GM12878 (cell line): ENCODE data around the gene FAF1. TPM values are rescaled to one million over a fixed set of nuclear protein-coding genes. Genes with fewer than 3 reads are reported as not detected.

Source experiments
- ATAC-seq: fragments of 200-7000 bp; cut with Tn5 transposase; 3 replicates; pipeline ENCODE4 v1.9.1; 2020; ENCODE audit warnings: mild to moderate bottlenecking, moderate library complexity
- BruUV-seq: library from RNA; stranded (reverse); fragments of 400-500 nt; replicated peaks from 2 replicates; lab custom pipeline; 2021; lab: Mats Ljungman, UMichigan
- CTCF ChIA-PET: fragments of 300-600 bp; sonication (Branson Sonifier 250); formaldehyde crosslinking; extraction: SDS; loops from one replicate; lab custom pipeline; 2021; ENCODE audit warnings: inconsistent platforms; lab: Yijun Ruan, JAX
- POLR2A ChIA-PET: fragments of 350-600 bp; formaldehyde crosslinking; extraction: SDS; loops from one replicate; lab custom pipeline; 2021; ENCODE audit warnings: inconsistent platforms; lab: Charles Lee
- RAD21 ChIA-PET: fragments of 300-600 bp; sonication (Branson Sonifier 250); formaldehyde crosslinking; loops from one replicate; lab custom pipeline; 2023; ENCODE audit warnings: antibody characterized with exemption; ENCODE audit not compliant: unreplicated experiment; lab: Charles Lee
- SMC1A ChIA-PET: fragments of 300-600 bp; sonication (Branson Sonifier 250); formaldehyde crosslinking; loops from one replicate; lab custom pipeline; 2023; ENCODE audit not compliant: unreplicated experiment, uncharacterized antibody; lab: Charles Lee
- DNase-seq: peaks from one replicate; pipeline ENCODE4 v3.0.0-alpha.2; 2011; ENCODE audit warnings: low read depth, low spot score
- FAIRE-seq: peaks from 3 replicates; lab custom pipeline; 2011; peaks lifted over from hg19 to GRCh38; lab: Jason Lieb, UNC
- H2AFZ ChIP-seq: 2 replicates; pipeline ENCODE4 v1.6.0; 2011; ENCODE audit warnings: low read depth, low read length, control low read depth; ENCODE audit not compliant: control insufficient read depth
- H3K27ac ChIP-seq: 2 replicates; pipeline ENCODE4 v1.5.1; 2011; ENCODE audit warnings: control low read depth; ENCODE audit not compliant: control insufficient read depth, insufficient read depth
- H3K27me3 ChIP-seq, 2 experiments: replicated peaks in 1 of 2; 2 replicates each; pipeline versions ENCODE4 v1.6.0 to v1.6.1; 2011; ENCODE audit warnings: low read length in 1 of 2; ENCODE audit not compliant: control insufficient read depth in 2 of 2, insufficient read depth in 2 of 2
- H3K36me3 ChIP-seq, 2 experiments: 2 replicates each; pipeline ENCODE4 v1.5.1; 2011; ENCODE audit warnings: low read length in 1 of 2; ENCODE audit not compliant: control insufficient read depth in 2 of 2, insufficient read depth in 2 of 2
- H3K4me1 ChIP-seq: 2 replicates; pipeline ENCODE4 v1.6.1; 2011; ENCODE audit warnings: mild to moderate bottlenecking, low read length, moderate library complexity, mixed read lengths; ENCODE audit not compliant: control insufficient read depth, insufficient read depth
- H3K4me2 ChIP-seq: 2 replicates; pipeline ENCODE4 v1.6.0; 2011; ENCODE audit warnings: control low read depth; ENCODE audit not compliant: control insufficient read depth, insufficient read depth
- H3K4me3 ChIP-seq: fragments of 200-600 bp; sonication (generic); 2 replicates; pipeline ENCODE4 v1.5.1; 2016
- H3K79me2 ChIP-seq: 2 replicates; pipeline ENCODE4 v1.6.0; 2011; ENCODE audit warnings: low read length; ENCODE audit not compliant: control insufficient read depth, insufficient read depth
- H3K9ac ChIP-seq: 2 replicates; pipeline ENCODE4 v1.8.0; 2011; ENCODE audit warnings: low read length, control low read depth, mixed read lengths; ENCODE audit not compliant: control insufficient read depth, insufficient read depth
- H3K9me3 ChIP-seq: replicated peaks from 3 replicates; pipeline ENCODE4 v1.5.1; 2011; ENCODE audit warnings: mild to moderate bottlenecking, low read length; ENCODE audit not compliant: control insufficient read depth, insufficient read depth
- H4K20me1 ChIP-seq: 2 replicates; pipeline ENCODE4 v1.6.0; 2011; ENCODE audit not compliant: control insufficient read depth, insufficient read depth
- HDAC6 ChIP-seq: fragments of 200-600 bp; sonication (generic); IDR thresholded peaks from one replicate; pipeline ENCODE4 v1.8.0; 2017; ENCODE audit warnings: antibody characterized with exemption; ENCODE audit not compliant: unreplicated experiment
- LARP7 ChIP-seq: fragments of 450-650 bp; IDR thresholded peaks from 2 replicates; pipeline ENCODE4 v1.6.1; 2017; ENCODE audit warnings: mild to moderate bottlenecking
- PAX8 ChIP-seq: fragments of 450-650 bp; IDR thresholded peaks from 2 replicates; pipeline ENCODE4 v1.6.1; 2017; ENCODE audit warnings: mild to moderate bottlenecking, moderate library complexity
- POLR2A ChIP-seq: IDR thresholded peaks from 2 replicates; pipeline ENCODE4 v1.6.1; 2011; ENCODE audit warnings: low read depth, mild to moderate bottlenecking, low read length
- SMAD1 ChIP-seq: fragments of 450-650 bp; IDR thresholded peaks from 2 replicates; pipeline ENCODE4 v1.6.1; 2018; ENCODE audit warnings: mild to moderate bottlenecking, low read depth; ENCODE audit not compliant: partially characterized antibody
- SMC3 ChIP-seq: IDR thresholded peaks from 2 replicates; pipeline ENCODE4 v1.6.1; 2011; ENCODE audit warnings: low read length, improper control_type of control experiment, borderline replicate concordance
- SP1 ChIP-seq: IDR thresholded peaks from one replicate; pipeline ENCODE4 v1.6.1; 2011; ENCODE audit warnings: low read depth, low read length
- SREBF2 ChIP-seq: IDR thresholded peaks from 2 replicates; pipeline ENCODE4 v1.6.1; 2012; ENCODE audit warnings: mild to moderate bottlenecking, low read length
- ZNF217 ChIP-seq: fragments of 450-650 bp; IDR thresholded peaks from 2 replicates; pipeline ENCODE4 v1.6.1; 2017; ENCODE audit warnings: antibody characterized with exemption, mild to moderate bottlenecking
- ZNF384 ChIP-seq: IDR thresholded peaks from 2 replicates; pipeline ENCODE4 v1.6.1; 2012; ENCODE audit warnings: low read depth, mild to moderate bottlenecking, low read length, improper control_type of control experiment, borderline replicate concordance
- WGBS: methylation state at CpG from one replicate; pipeline ENCODE4 v1.1.6; 2016; ENCODE audit warnings: low lambda C conversion rate; ENCODE audit not compliant: insufficient replicate concordance, insufficient coverage; ENCODE audit errors: missing lambda C conversion rate; 5-methylcytosine and 5-hydroxymethylcytosine counted together
- in situ Hi-C: fragments of 300-500 bp; cut with MboI; formaldehyde crosslinking; loops from 9 replicates; pipeline ENCODE4 v1.14.3; 2018; ENCODE audit warnings: mixed read lengths
- intact Hi-C: fragments of 100-400 bp; cut with micrococcal nuclease; formaldehyde crosslinking; loops from one replicate; pipeline ENCODE4 v1.14.2; 2022; ENCODE audit not compliant: unreplicated experiment
- polyA plus RNA-seq, 11 experiments: library from polyadenylated mRNA; depleted of rRNA in 4 of 11; unstranded in 6 of 11; stranded (reverse) in 5 of 11; fragments of >200 nt; fragmentation: Nextera tagmentation in 4 of 11; fragmentation: Illumina TruSeq in 1 of 11; extraction: Ambion mirVana in 4 of 11; extraction: Trizol in 1 of 11; gene quantifications; 1 replicate in 1 of 11; 2 replicates in 10 of 11; pipeline versions ENCODE4 v1.2.1 to v1.2.3, GENCODE V29; 2011 to 2016; ENCODE audit warnings: inconsistent platforms in 2 of 11, missing spikeins in 2 of 11, low read depth in 1 of 11
- total RNA-seq, 4 experiments: library from RNA; depleted of rRNA in 3 of 4; stranded (reverse); fragments of >200 nt in 3 of 4; fragmentation: Illumina TruSeq in 1 of 4; extraction: Trizol in 1 of 4; gene quantifications; 2 replicates each; pipeline versions ENCODE4 v1.2.1 to v1.2.3, GENCODE V29; 2013 to 2021
- TF ChIP-seq, protein P1 (sequence below): fragments of 450-650 bp; IDR thresholded peaks from 2 replicates; pipeline ENCODE4 v1.6.1; 2017; ENCODE audit warnings: mild to moderate bottlenecking, moderate library complexity
- TF ChIP-seq, protein P2 (sequence below): IDR thresholded peaks from 2 replicates; pipeline ENCODE4 v1.6.1; 2011; ENCODE audit warnings: low read depth, low read length, improper control_type of control experiment, borderline replicate concordance
- TF ChIP-seq, protein P3 (sequence below): IDR thresholded peaks from 2 replicates; pipeline ENCODE4 v1.6.1; 2011; ENCODE audit warnings: borderline replicate concordance, low read depth, mild to moderate bottlenecking, moderate library complexity, low read length; ENCODE audit not compliant: insufficient read depth, poor library complexity, severe bottlenecking

Gene FAF1
- total and polyA plus RNA-seq, 10 of the 15 experiments (the other 5 are each of a cell fraction or from before 2014, with no cell fraction given) = 8.6 to 54.5 (median 23.7) TPM

DNA sequence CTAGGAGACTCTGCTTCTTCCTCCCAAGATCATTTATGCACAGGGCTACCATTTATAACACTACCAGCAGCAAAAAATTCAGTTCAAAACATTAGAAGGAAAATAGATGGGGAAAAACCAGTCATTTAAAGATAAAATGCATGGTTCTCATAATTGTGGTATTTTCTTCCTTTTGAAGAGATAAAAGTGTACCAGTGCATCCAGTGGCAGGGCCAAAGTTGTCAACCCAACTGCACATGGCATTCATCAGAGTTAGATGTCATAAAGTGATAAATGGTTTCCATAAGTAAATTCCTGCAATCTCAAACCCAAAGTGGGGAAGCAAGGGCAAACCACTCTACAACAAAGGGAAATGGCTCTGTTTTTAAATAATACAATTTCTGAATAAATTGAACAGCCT lies 417.7 kb downstream of the FAF1 start:
- TF ChIP-seq, protein P1, sequence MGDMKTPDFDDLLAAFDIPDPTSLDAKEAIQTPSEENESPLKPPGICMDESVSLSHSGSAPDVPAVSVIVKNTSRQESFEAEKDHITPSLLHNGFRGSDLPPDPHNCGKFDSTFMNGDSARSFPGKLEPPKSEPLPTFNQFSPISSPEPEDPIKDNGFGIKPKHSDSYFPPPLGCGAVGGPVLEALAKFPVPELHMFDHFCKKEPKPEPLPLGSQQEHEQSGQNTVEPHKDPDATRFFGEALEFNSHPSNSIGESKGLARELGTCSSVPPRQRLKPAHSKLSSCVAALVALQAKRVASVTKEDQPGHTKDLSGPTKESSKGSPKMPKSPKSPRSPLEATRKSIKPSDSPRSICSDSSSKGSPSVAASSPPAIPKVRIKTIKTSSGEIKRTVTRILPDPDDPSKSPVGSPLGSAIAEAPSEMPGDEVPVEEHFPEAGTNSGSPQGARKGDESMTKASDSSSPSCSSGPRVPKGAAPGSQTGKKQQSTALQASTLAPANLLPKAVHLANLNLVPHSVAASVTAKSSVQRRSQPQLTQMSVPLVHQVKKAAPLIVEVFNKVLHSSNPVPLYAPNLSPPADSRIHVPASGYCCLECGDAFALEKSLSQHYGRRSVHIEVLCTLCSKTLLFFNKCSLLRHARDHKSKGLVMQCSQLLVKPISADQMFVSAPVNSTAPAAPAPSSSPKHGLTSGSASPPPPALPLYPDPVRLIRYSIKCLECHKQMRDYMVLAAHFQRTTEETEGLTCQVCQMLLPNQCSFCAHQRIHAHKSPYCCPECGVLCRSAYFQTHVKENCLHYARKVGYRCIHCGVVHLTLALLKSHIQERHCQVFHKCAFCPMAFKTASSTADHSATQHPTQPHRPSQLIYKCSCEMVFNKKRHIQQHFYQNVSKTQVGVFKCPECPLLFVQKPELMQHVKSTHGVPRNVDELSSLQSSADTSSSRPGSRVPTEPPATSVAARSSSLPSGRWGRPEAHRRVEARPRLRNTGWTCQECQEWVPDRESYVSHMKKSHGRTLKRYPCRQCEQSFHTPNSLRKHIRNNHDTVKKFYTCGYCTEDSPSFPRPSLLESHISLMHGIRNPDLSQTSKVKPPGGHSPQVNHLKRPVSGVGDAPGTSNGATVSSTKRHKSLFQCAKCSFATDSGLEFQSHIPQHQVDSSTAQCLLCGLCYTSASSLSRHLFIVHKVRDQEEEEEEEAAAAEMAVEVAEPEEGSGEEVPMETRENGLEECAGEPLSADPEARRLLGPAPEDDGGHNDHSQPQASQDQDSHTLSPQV = no peak
- TF ChIP-seq SP1 (no peak), ZNF217 (no peak)
- SMC1A ChIA-PET = no interaction called here
- intact Hi-C loops = no loop called here
- no peak for FAIRE-seq
- CTCF ChIA-PET = no interaction called here
- Histone ChIP-seq H3K79me2 (no peaks in the 10 kb centered on the region), H3K9me3 (no peaks in the 10 kb centered on the region), H2AFZ (no peak overlapping the region), H3K36me3 (no peaks in the 10 kb centered on the region), H3K27me3 (no peaks in the 10 kb centered on the region), H4K20me1 (no peaks in the 10 kb centered on the region), H3K4me2 (no peak overlapping the region), H3K9ac (no peak overlapping the region), H3K4me3 (no peak overlapping the region), H3K4me1 (no peaks in the 10 kb centered on the region), H3K27ac (no peak overlapping the region)
- in situ Hi-C loops = no loop called here
- RAD21 ChIA-PET = no interaction called here
- BruUV-seq = no TSS peak
- no peak for ATAC-seq
- DNase-seq = no peak
- POLR2A ChIA-PET = no interaction called here

DNA sequence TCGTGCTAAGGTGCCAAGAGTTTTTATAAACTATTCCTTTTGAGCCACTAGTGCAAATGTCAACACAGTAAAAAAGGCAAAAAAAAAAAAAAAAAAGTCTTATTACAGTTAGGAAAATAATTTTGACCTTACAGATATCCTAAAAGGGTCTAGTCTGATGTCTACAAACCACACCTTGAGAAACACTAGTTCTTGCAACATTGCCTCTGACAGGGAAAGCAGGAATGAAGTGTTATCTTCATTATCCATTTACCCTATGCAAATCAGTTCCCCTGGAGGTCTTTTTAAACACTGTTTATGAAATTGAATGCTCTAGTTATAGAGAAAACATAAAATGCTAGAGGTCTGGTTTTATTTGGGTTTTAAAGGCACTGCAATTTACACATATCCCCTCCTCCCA lies 421.6 kb downstream of the FAF1 start:
- no peak for FAIRE-seq
- Histone ChIP-seq H2AFZ (no peak overlapping the region), H3K79me2 (no peaks in the 10 kb centered on the region), H3K27ac (no peak overlapping the region), H3K36me3 (no peaks in the 10 kb centered on the region), H3K4me1 (no peaks in the 10 kb centered on the region), H3K9ac (no peak overlapping the region), H3K27me3 (no peaks in the 10 kb centered on the region), H3K4me3 (no peak overlapping the region), H4K20me1 (no peaks in the 10 kb centered on the region), H3K4me2 (no peak overlapping the region), H3K9me3 (no peaks in the 10 kb centered on the region)
- intact Hi-C loops = no loop called here
- RAD21 ChIA-PET = no interaction called here
- BruUV-seq = no TSS peak
- ATAC-seq = no peak
- SMC1A ChIA-PET = no interaction called here
- CTCF ChIA-PET = no interaction called here
- in situ Hi-C loops = no loop called here
- WGBS = 100% methylated on average over 1 of the region's 1 CpG
- POLR2A ChIA-PET = no interaction called here
- no peak for DNase-seq
- no peak for TF ChIP-seq SREBF2
- TF ChIP-seq, protein P2, sequence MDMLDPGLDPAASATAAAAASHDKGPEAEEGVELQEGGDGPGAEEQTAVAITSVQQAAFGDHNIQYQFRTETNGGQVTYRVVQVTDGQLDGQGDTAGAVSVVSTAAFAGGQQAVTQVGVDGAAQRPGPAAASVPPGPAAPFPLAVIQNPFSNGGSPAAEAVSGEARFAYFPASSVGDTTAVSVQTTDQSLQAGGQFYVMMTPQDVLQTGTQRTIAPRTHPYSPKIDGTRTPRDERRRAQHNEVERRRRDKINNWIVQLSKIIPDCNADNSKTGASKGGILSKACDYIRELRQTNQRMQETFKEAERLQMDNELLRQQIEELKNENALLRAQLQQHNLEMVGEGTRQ = no peak
- no peak for TF ChIP-seq ZNF384
- TF ChIP-seq PAX8 = no peak
- TF ChIP-seq HDAC6 = no peak
- no peak for TF ChIP-seq SMAD1
- TF ChIP-seq, protein P3, sequence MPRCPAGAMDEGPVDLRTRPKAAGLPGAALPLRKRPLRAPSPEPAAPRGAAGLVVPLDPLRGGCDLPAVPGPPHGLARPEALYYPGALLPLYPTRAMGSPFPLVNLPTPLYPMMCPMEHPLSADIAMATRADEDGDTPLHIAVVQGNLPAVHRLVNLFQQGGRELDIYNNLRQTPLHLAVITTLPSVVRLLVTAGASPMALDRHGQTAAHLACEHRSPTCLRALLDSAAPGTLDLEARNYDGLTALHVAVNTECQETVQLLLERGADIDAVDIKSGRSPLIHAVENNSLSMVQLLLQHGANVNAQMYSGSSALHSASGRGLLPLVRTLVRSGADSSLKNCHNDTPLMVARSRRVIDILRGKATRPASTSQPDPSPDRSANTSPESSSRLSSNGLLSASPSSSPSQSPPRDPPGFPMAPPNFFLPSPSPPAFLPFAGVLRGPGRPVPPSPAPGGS = no peak
- no peak for TF ChIP-seq POLR2A
- TF ChIP-seq SMC3 = no peak
- no peak for TF ChIP-seq LARP7
